Mucosa of rectum (tissue), 2 donors: ENCODE results near the gene STAP2.

ENCODE experiments used
- H3K27ac ChIP-seq, 2 donors: one replicate each; pipeline ENCODE4 v1.7.0; 2013; ENCODE audit warnings: inconsistent platforms in 2 of 2, low read depth in 2 of 2, low read length in 2 of 2
- H3K27me3 ChIP-seq, 2 donors: one replicate each; pipeline ENCODE4 v1.7.0; 2013; ENCODE audit warnings: low read length in 2 of 2; ENCODE audit not compliant: control insufficient read depth in 2 of 2, insufficient read depth in 2 of 2
- H3K36me3 ChIP-seq, 2 donors: one replicate each; pipeline ENCODE4 v1.7.0; 2013; ENCODE audit warnings: low read length in 2 of 2; ENCODE audit not compliant: control insufficient read depth in 2 of 2, insufficient read depth in 2 of 2
- H3K4me1 ChIP-seq, 2 donors: one replicate each; pipeline ENCODE4 v1.7.0; 2013; ENCODE audit warnings: low read length in 2 of 2, mild to moderate bottlenecking in 1 of 2; ENCODE audit not compliant: control insufficient read depth in 2 of 2, insufficient read depth in 2 of 2
- H3K4me3 ChIP-seq, 2 donors: one replicate each; pipeline ENCODE4 v1.7.0; 2013; ENCODE audit warnings: low read length in 2 of 2
- H3K9ac ChIP-seq, 2 donors: one replicate each; pipeline ENCODE4 v1.7.0; 2013; ENCODE audit warnings: low read length in 2 of 2, low read depth in 1 of 2, mild to moderate bottlenecking in 1 of 2
- H3K9me3 ChIP-seq, 2 donors: one replicate each; pipeline ENCODE4 v1.7.0; 2013; ENCODE audit warnings: low read length in 2 of 2; ENCODE audit not compliant: control insufficient read depth in 2 of 2
- donor health status: healthy.
- donor health status: Normal muscosa, but diverticular disease.

The STAP2 gene

DNA sequence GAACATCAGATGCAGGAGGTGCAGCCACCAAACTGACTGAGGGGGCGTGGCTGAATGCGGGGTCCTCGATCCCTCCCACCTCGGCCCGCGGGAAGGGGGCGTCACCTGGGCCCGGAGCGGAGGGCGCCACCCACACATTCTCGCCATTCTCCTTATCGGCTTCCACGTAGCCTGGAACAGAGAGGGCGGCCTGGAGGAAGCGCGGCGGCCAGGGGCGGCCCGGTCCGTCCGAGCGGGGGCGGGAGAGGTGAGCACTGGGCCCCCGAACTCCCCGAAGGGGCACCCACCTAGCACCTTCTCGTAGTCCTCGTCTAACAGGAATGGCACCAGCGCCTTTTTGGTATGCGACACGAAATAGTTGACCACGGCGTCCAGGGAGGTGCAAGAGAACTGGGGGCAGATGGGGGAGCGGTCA is 11.8 kb downstream of the STAP2 start:
- no peak overlapping the region for H3K9ac ChIP-seq
- H3K27me3 ChIP-seq, result no peaks in the 10 kb centered on the region
- H3K4me3 ChIP-seq, result no peak overlapping the region
- H3K4me1 ChIP-seq, result peaks cover 2 to 9% of the 10 kb centered on the region in 2 donors
- H3K9me3 ChIP-seq, result no peaks in the 10 kb centered on the region
- peaks cover 8 to 9% of the 10 kb centered on the region in 2 donors for H3K36me3 ChIP-seq
- H3K27ac ChIP-seq, result no peak overlapping the region

DNA sequence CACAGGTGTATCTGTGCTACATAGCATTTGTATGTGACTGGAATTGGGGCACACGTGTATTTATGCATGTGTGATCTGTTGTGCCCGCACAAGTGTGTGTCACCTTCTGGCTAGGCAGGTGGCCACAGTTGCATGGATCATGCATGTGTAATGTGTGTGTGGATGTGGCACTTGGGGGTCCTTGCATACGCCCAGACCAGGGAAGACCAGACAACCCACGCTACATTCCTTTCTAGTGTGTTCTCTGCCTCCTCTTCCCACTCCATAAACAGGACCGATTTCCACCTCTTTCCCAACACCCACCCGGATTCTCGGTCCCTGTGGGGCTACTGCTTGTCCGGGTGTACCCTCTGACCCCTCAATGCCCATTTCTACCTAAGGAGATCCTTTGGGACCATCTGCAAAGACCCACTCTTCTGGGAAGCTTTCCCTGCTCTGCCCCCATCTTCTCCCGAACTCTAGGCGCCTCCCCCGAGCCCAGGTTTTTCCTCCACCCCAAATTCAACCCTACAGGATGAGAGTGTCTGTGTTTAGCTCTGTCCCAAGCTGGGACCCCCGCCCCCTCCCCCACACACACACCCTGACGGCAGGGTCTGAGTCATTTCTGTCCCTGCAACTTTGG is 12.3 kb downstream of the STAP2 start:
- H3K9me3 ChIP-seq, result no peaks in the 10 kb centered on the region
- H3K4me3 ChIP-seq, result no peak overlapping the region
- H3K27ac ChIP-seq, result no peak overlapping the region
- peaks cover 2 to 9% of the 10 kb centered on the region in 2 donors for H3K4me1 ChIP-seq
- no peaks in the 10 kb centered on the region for H3K27me3 ChIP-seq
- H3K36me3 ChIP-seq, result peaks cover 8 to 9% of the 10 kb centered on the region in 2 donors
- H3K9ac ChIP-seq, result no peak overlapping the region

DNA sequence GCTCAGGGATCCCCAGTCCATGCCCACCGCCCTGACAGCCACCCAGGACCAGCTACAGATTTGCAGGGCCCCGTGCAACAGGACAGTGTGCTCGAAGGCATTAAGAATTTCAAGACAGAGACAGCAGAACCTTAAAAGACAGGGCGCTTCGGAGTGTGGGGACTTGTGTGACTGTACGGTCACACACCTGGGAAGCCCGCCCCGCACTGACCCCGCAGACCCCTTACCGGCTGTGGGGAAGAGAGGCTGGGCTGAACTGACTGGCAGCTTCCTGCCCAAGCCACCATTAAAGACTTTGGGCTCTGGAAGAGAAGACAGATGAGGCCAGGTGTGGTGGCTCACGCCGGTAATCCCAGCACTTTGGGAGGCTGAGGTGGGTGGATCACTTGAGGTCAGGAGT is 14.4 kb downstream of the STAP2 start:
- Histone ChIP-seq H3K9me3 (no peaks in the 10 kb centered on the region), H3K9ac (no peak overlapping the region), H3K27me3 (no peaks in the 10 kb centered on the region), H3K36me3 (peaks cover 4 to 7% of the 10 kb centered on the region in 2 donors), H3K4me3 (no peak overlapping the region), H3K4me1 (peaks cover 2 to 9% of the 10 kb centered on the region in 2 donors), H3K27ac (no peak overlapping the region)

GRCh38 chr19:4323692-4324091 is 14.9 kb downstream of the STAP2 start:
- H3K27ac ChIP-seq, result no peak overlapping the region
- no peaks in the 10 kb centered on the region for H3K27me3 ChIP-seq
- peaks cover 2 to 7% of the 10 kb centered on the region in 2 donors for H3K4me1 ChIP-seq
- peaks cover 4 to 7% of the 10 kb centered on the region in 2 donors for H3K36me3 ChIP-seq
- H3K9ac ChIP-seq, result no peak overlapping the region
- no peaks in the 10 kb centered on the region for H3K9me3 ChIP-seq
- no peak overlapping the region for H3K4me3 ChIP-seq

- Histone ChIP-seq H3K36me3 (peaks cover 4 to 7% of the 10 kb centered on the region in 2 donors), H3K4me3 (no peak overlapping the region), H3K9me3 (no peaks in the 10 kb centered on the region), H3K9ac (no peak overlapping the region), H3K4me1 (peaks cover 2 to 6% of the 10 kb centered on the region in 2 donors), H3K27me3 (no peaks in the 10 kb centered on the region), H3K27ac (no peak overlapping the region)
Measured at GRCh38 chr19:4322942-4323665, 15.5 kb downstream of the STAP2 start.

- Histone ChIP-seq H3K36me3 (no peaks in the 10 kb centered on the region), H3K4me3 (no peak overlapping the region), H3K27ac (no peak overlapping the region), H3K9me3 (no peaks in the 10 kb centered on the region), H3K4me1 (peaks cover 0 to 2% of the 10 kb centered on the region in 2 donors), H3K9ac (no peak overlapping the region), H3K27me3 (no peaks in the 10 kb centered on the region)
Measured at GRCh38 chr19:4320419-4320818, 18.2 kb downstream of the STAP2 start.

- H3K27ac ChIP-seq, result no peak overlapping the region
- no peak overlapping the region for H3K9ac ChIP-seq
- H3K9me3 ChIP-seq, result no peaks in the 10 kb centered on the region
- H3K27me3 ChIP-seq, result no peaks in the 10 kb centered on the region
- no peak overlapping the region for H3K4me3 ChIP-seq
- no peaks in the 10 kb centered on the region for H3K36me3 ChIP-seq
- peaks cover 0 to 2% of the 10 kb centered on the region in 2 donors for H3K4me1 ChIP-seq
Measured at GRCh38 chr19:4319067-4319718, 19.4 kb downstream of the STAP2 start.

- no peaks in the 10 kb centered on the region for H3K9me3 ChIP-seq
- peaks cover 0 to 2% of the 10 kb centered on the region in 2 donors for H3K4me1 ChIP-seq
- no peak overlapping the region for H3K4me3 ChIP-seq
- H3K9ac ChIP-seq, result no peak overlapping the region
- no peaks in the 10 kb centered on the region for H3K27me3 ChIP-seq
- H3K27ac ChIP-seq, result no peak overlapping the region
- H3K36me3 ChIP-seq, result no peaks in the 10 kb centered on the region
Measured at GRCh38 chr19:4318460-4318859, 20.2 kb downstream of the STAP2 start.

DNA sequence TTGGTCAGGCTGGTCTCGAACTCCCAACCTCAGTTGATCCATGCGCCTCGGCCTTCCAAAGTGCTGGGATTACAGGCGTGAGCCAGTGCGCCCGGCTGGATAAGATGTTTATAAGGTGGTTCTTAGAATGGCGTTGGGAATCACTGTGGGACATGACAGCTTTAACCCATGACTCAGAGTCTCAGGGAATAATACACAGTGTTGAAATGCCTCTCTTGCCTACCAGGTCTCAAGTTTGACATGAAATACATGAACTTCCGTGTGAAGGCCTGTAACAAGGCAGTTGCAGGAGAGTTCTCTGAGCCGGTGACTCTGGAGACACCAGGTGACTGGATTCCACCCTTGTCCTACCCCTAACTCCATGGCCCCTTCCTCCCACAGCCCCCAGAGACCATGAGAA is 21.7 kb downstream of the STAP2 start:
- no peaks in the 10 kb centered on the region for H3K9me3 ChIP-seq
- H3K9ac ChIP-seq, result no peak overlapping the region
- no peak overlapping the region for H3K27ac ChIP-seq
- no peaks in the 10 kb centered on the region for H3K36me3 ChIP-seq
- no peaks in the 10 kb centered on the region for H3K27me3 ChIP-seq
- H3K4me1 ChIP-seq, result no peaks in the 10 kb centered on the region
- no peak overlapping the region for H3K4me3 ChIP-seq

GRCh38 chr19:4313847-4314490 is 24.7 kb downstream of the STAP2 start:
- Histone ChIP-seq H3K36me3 (no peaks in the 10 kb centered on the region), H3K9ac (no peak overlapping the region)

More at GRCh38 chr19:4313847-4314490, 24.7 kb downstream of the STAP2 start:
- H3K27ac ChIP-seq, result no peak overlapping the region
- no peaks in the 10 kb centered on the region for H3K27me3 ChIP-seq
- H3K4me1 ChIP-seq, result no peaks in the 10 kb centered on the region
- H3K4me3 ChIP-seq, result no peak overlapping the region
- no peaks in the 10 kb centered on the region for H3K9me3 ChIP-seq
